B cell (primary cell): ENCODE data around the gene FRMD4A.

ENCODE experiments used
- EZH2 ChIP-seq: IDR thresholded peaks from 2 replicates; pipeline ENCODE4 v1.6.1; 2012; ENCODE audit warnings: borderline replicate concordance, low read depth, mild to moderate bottlenecking, moderate library complexity, low read length; ENCODE audit not compliant: insufficient read depth, poor library complexity, severe bottlenecking
- TF ChIP-seq, protein P1 (sequence below): fragments of 200-600 bp; IDR thresholded peaks from one replicate; pipeline ENCODE4 v1.8.0; 2022; ENCODE audit warnings: antibody characterized with exemption, mild to moderate bottlenecking

- TF ChIP-seq, protein P1, sequence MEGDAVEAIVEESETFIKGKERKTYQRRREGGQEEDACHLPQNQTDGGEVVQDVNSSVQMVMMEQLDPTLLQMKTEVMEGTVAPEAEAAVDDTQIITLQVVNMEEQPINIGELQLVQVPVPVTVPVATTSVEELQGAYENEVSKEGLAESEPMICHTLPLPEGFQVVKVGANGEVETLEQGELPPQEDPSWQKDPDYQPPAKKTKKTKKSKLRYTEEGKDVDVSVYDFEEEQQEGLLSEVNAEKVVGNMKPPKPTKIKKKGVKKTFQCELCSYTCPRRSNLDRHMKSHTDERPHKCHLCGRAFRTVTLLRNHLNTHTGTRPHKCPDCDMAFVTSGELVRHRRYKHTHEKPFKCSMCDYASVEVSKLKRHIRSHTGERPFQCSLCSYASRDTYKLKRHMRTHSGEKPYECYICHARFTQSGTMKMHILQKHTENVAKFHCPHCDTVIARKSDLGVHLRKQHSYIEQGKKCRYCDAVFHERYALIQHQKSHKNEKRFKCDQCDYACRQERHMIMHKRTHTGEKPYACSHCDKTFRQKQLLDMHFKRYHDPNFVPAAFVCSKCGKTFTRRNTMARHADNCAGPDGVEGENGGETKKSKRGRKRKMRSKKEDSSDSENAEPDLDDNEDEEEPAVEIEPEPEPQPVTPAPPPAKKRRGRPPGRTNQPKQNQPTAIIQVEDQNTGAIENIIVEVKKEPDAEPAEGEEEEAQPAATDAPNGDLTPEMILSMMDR, result no peak
- TF ChIP-seq EZH2, result no peak
Observed at GRCh38 chr10:13921941-13922340, 408.8 kb downstream of the FRMD4A start.
